Measurements from ENCODE around the gene RFX3.

Gene RFX3

GRCh38 chr9:3271581-3271980, 254.2 kb downstream of the RFX3 start:
- POLR2A ChIA-PET: no interaction called here
- TF ChIP-seq CTCF (IDR thresholded peaks at IDR 0.05; ENCODE audit: control extremely low read depth, extremely low read depth, low read depth, missing control alignments): no peak

GRCh38 chr9:3271157-3271556, 254.6 kb downstream of the RFX3 start:
- ChIA-PET POLR2A (no interaction called here), CTCF (no interaction called here)
- no peak for DNase-seq (ENCODE audit: extremely low spot score)
- no peak for TF ChIP-seq CTCF (IDR thresholded peaks at IDR 0.05; ENCODE audit: control extremely low read depth, extremely low read depth, low read depth, missing control alignments)

More at GRCh38 chr9:3271581-3271980, 254.2 kb downstream of the RFX3 start:
- DNase-seq (ENCODE audit: extremely low spot score): no peak
- CTCF ChIA-PET: no interaction called here

- CTCF ChIA-PET: interaction anchor here (0.9 to 1.4 kb wide), 4 partner anchors 12 to 173 kb away, joined by 3 read pairs; no protein-coding TSS in a partner anchor
- POLR2A ChIA-PET: no interaction called here
- no peak for DNase-seq (ENCODE audit: extremely low spot score)
- TF ChIP-seq CTCF (IDR thresholded peaks at IDR 0.05; ENCODE audit: control extremely low read depth, extremely low read depth, low read depth, missing control alignments): no peak
Observed at GRCh38 chr9:3268223-3268622, 257.6 kb downstream of the RFX3 start.

GRCh38 chr9:3263698-3264097, 262.1 kb downstream of the RFX3 start:
- CTCF ChIA-PET: no interaction called here
- DNase-seq (ENCODE audit: extremely low spot score): no peak
- POLR2A ChIA-PET: no interaction called here
- TF ChIP-seq CTCF (IDR thresholded peaks at IDR 0.05; ENCODE audit: control extremely low read depth, extremely low read depth, low read depth, missing control alignments): no peak

- ChIA-PET POLR2A (no interaction called here), CTCF (no interaction called here)
- TF ChIP-seq CTCF (IDR thresholded peaks at IDR 0.05; ENCODE audit: control extremely low read depth, extremely low read depth, low read depth, missing control alignments): no peak
- DNase-seq (ENCODE audit: extremely low spot score): no peak
Observed at GRCh38 chr9:3262826-3263529, 262.8 kb downstream of the RFX3 start.

- ChIA-PET CTCF (interaction anchor here (1.1 kb wide), 1 partner anchor 14 kb away, joined by 3 read pairs; no protein-coding TSS in a partner anchor), POLR2A (no interaction called here)
- DNase-seq (ENCODE audit: extremely low spot score): no peak
- no peak for TF ChIP-seq CTCF (IDR thresholded peaks at IDR 0.05; ENCODE audit: control extremely low read depth, extremely low read depth, low read depth, missing control alignments)
Observed at GRCh38 chr9:3261484-3261883, 264.3 kb downstream of the RFX3 start.

All from GM10248 (cell line).